GM21367 (cell line): Measurements from ENCODE around the gene SLC2A11.
A peak's percentile ranks its signal among the peaks of the same experiment; 100 is the strongest.
"Not testable (repeated sequence)": the region's sequence is repeated elsewhere in the genome, so short reads cannot be mapped to it uniquely, and the experiment has no call there.

Experiments used
- ATAC-seq: cut with Tn5 transposase; IDR thresholded peaks from one replicate; pipeline ENCODE4 v1.9.1; 2021; ENCODE audit not compliant: unreplicated experiment

SLC2A11 gene

GRCh38 chr22:23846081-23846469, 11.6 kb upstream of the SLC2A11 start:
- ATAC-seq = no peak

GRCh38 chr22:23847310-23847920, 10.3 kb upstream of the SLC2A11 start:
- no peak for ATAC-seq

GRCh38 chr22:23847991-23848864, 9.4 kb upstream of the SLC2A11 start:
- no peak for ATAC-seq

GRCh38 chr22:23849009-23850006, 8.4 kb upstream of the SLC2A11 start:
- no peak for ATAC-seq

GRCh38 chr22:23850136-23850611, 7.5 kb upstream of the SLC2A11 start:
- no peak for ATAC-seq

GRCh38 chr22:23856721-23857605, 712 bp upstream of the SLC2A11 start:
- peak; percentile 20 for ATAC-seq

GRCh38 chr22:23858484-23858815, 775 bp downstream of the SLC2A11 start:
- no peak for ATAC-seq

- ATAC-seq = no peak
Measured at GRCh38 chr22:23859201-23859600, 1.5 kb downstream of the SLC2A11 start.

DNA sequence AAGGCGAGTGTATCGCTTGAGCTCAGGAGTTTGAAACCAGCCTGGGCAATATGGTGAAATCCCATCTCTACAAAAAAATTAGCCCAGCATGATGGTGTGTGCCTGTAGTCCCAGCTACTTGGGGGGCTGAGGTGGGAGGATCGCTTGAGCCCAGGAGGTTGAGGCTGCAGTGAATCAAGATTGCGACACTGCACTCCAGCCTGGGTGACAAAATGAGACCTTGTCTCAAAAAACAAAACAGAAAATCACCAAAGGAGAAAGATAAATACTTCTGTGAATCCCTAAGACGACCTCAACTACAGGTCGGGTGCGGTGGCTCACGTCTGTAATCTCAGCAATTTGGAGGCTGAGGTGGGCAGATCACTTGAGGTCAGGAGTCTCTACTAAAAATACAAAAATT, 2.5 kb downstream of the SLC2A11 start:
- not testable (repeated sequence) for ATAC-seq

DNA sequence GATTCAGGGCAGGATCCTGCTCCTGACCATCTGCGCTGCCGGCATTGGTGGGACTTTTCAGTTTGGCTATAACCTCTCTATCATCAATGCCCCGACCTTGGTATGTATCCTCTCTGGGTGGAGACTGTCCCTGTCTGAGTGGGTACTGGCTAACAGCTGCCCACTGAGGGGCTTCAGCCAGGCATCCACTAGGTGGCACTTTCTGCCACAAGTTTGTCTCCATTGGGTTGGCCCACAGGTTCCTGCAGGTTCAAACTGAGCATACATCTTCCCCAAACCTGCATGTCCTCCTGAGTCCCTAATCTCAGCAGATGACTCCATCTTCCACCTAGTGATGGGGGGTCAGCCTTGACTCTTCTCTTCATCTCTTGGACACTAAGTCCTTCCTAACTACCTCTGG, 4.4 kb downstream of the SLC2A11 start:
- no peak for ATAC-seq

DNA sequence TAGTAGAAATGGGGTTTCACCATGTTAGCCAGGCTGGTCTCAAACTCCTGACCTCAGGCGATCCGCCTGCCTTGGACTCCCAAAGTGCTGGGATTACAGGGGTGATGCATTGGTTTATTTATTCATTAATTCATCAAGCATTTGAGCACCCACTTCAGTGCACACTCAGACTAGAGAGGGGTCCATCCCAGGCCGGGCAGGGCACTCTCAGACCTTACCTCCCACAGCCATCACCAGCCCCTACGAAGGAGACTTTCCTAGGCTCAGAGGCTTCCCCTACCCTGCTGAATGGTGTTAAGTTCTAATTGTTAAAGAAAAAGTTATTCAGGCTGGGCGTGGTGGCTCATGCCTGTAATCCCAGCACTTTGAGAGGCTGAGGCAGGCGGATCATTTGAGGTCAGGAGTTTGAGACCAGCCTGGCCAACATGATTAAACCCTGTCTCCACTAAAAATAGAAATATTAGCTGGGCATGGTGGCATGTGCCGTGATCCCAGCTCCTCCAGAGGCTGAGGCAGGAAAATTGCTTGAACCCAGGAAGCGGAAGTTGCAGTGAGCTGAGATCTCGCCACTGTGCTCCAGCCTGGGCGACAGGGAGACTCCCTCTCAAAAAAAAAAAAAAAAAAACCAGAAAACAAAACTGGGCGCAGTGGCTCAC, 7.0 kb downstream of the SLC2A11 start:
- ATAC-seq = not testable (repeated sequence)

DNA sequence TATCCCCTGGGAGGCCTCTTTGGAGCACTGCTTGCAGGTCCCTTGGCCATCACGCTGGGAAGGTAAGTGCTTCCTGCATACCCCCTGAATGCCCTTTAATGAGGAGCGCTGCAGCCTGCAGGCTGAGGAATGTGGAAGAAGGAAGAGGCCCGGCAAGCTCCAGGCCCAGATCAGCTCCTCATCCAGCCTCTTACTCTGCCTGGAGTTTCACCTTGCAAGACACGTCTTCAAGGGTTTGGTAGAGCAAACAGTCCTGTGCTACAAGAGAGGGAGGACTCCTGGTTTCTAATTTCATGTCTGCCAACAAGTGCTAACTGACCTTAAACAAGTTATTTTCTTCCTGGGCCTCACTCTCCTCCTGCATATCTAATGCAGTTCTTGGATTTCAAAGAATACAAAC, 10.9 kb downstream of the SLC2A11 start:
- no peak for ATAC-seq

- ATAC-seq = no peak
Measured at GRCh38 chr22:23874871-23875270, 17.2 kb downstream of the SLC2A11 start.

- ATAC-seq = no peak
Measured at GRCh38 chr22:23875801-23876200, 18.1 kb downstream of the SLC2A11 start.

GRCh38 chr22:23877566-23877965, 19.9 kb downstream of the SLC2A11 start:
- ATAC-seq = no peak

DNA sequence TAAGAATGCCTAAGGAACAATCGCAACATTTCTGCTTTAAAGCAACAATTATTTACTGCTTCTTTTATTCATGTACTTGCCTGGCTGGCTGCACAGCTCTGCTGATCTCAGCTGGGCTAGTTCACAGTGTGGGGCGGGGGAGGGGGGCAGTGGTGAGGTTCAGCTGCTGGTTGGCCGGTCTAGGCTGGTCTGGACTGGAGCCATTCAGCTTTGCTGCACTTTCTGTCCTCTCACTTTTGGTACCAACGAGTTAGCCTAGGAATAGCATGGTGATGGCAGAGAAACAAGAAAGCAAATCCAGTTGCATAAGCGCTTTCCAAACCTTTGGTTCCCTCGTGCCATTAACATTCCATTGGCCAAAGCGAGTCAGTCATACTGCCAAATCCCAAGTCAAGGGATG, 20.5 kb downstream of the SLC2A11 start:
- no peak for ATAC-seq

- no peak for ATAC-seq
Measured at GRCh38 chr22:23882370-23882769, 24.7 kb downstream of the SLC2A11 start.

- ATAC-seq = no peak
Measured at GRCh38 chr22:23883658-23884057, 26.0 kb downstream of the SLC2A11 start.

DNA sequence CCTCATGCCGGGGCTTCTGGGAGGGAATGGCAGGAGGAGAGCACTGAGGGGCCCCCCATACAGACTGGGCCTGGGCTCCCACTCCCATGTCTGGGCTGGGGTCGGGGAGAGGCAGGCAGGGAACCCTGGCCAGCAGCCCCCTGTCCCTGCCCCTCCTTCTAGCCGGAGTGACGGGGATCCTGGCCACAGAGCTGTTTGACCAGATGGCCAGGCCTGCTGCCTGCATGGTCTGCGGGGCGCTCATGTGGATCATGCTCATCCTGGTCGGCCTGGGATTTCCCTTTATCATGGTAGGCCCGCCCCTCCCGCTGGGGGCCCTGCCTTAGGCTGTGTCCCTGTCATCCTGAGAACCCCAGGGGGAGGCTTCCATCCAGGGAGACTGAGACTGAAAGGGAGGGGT, 26.5 kb downstream of the SLC2A11 start:
- ATAC-seq = no peak
